H54 (cell line): ENCODE measurements around the gene PRMT9.
A peak's percentile ranks its signal among the peaks of the same experiment; 100 is the strongest.

Experiments
- DNase-seq: peaks from one replicate; pipeline ENCODE4 v3.0.0; 2011; ENCODE audit warnings: low spot score, mixed read lengths; ENCODE audit not compliant: insufficient read length
- FAIRE-seq: peaks from 3 replicates; lab custom pipeline; 2011; peaks lifted over from hg19 to GRCh38; lab: Jason Lieb, UNC
- POLR2A ChIP-seq: IDR thresholded peaks from 2 replicates; pipeline ENCODE4 v1.6.1; 2011; ENCODE audit warnings: low read depth, mild to moderate bottlenecking, low read length

The PRMT9 gene

GRCh38 chr4:147590249-147590920 lies 93.6 kb downstream of the PRMT9 start:
- no peak for TF ChIP-seq POLR2A
- peak; percentile 12 for DNase-seq
- FAIRE-seq = peak; percentile 65

- FAIRE-seq = no peak
- TF ChIP-seq POLR2A = no peak
- no peak for DNase-seq
Measured at GRCh38 chr4:147589586-147589985, 94.4 kb downstream of the PRMT9 start.
